ENCODE data around the gene TRIM29.
A peak's percentile ranks its signal among the peaks of the same experiment; 100 is the strongest.
"Not testable (repeated sequence)": the region's sequence is repeated elsewhere in the genome, so short reads cannot be mapped to it uniquely, and the experiment has no call there.

Gene TRIM29

GRCh38 chr11:120184371-120184945, 46.5 kb upstream of the TRIM29 start:
- no peak for DNase-seq (ENCODE audit: low read depth in 2 of 2)
- no peak overlapping the region for H3K4me3 ChIP-seq (replicated peaks in 1 of 2; ENCODE audit: low read depth in 2 of 2, low read length in 2 of 2)
- TF ChIP-seq CTCF (IDR thresholded peaks at IDR 0.05; ENCODE audit: low read depth, low read length): no peak

- no peak for DNase-seq (ENCODE audit: low read depth in 2 of 2)
- H3K4me3 ChIP-seq (replicated peaks in 1 of 2; ENCODE audit: low read depth in 2 of 2, low read length in 2 of 2): no peak overlapping the region
- TF ChIP-seq CTCF (IDR thresholded peaks at IDR 0.05; ENCODE audit: low read depth, low read length): no peak
These were observed 45.8 kb upstream of the TRIM29 start for GRCh38 chr11:120183701-120184141.

DNA sequence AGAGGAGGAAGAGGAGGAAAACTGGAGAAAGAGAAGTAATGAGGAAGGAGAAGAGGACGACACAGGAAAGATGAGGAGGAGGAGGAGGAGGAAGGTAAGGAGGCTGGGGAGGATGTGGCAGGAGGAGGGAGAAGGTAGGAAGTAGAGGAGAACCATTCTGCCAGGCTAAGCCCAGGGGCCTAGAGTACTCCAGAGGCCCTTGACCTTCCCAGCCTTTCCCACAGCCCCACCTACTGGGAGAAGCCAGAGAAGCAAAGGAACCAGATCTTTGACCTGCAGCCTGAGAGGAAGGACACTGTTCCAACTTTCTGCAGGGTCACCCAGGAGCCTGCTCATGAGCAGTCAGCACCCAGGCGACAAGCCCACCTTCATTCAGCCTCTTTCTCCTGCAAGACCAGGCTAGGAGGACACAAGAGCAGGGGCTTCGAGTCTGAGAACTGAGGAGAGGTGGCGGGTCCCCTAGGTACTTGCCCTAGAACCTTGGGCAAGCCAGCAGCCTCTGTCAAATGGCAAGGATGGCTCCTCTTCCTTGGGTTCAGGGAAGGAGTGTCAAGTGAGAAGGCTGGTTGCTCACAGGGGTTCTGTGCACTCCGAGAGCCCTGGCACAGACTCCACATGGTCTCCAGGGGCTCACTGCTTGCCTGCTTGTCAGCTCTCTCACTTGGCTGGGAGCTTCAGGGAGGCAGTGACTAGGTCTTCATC, 45.0 kb upstream of the TRIM29 start:
- peak; percentile 37 to 45 for DNase-seq (ENCODE audit: low read depth in 2 of 2)
- no peak overlapping the region for H3K4me3 ChIP-seq (replicated peaks in 1 of 2; ENCODE audit: low read depth in 2 of 2, low read length in 2 of 2)
- peak; percentile 44 for TF ChIP-seq CTCF (IDR thresholded peaks at IDR 0.05; ENCODE audit: low read depth, low read length)

GRCh38 chr11:120182372-120182771, 44.5 kb upstream of the TRIM29 start:
- no peak overlapping the region for H3K4me3 ChIP-seq (replicated peaks in 1 of 2; ENCODE audit: low read depth in 2 of 2, low read length in 2 of 2)
- no peak for TF ChIP-seq CTCF (IDR thresholded peaks at IDR 0.05; ENCODE audit: low read depth, low read length)
- no peak for DNase-seq (ENCODE audit: low read depth in 2 of 2)

DNA sequence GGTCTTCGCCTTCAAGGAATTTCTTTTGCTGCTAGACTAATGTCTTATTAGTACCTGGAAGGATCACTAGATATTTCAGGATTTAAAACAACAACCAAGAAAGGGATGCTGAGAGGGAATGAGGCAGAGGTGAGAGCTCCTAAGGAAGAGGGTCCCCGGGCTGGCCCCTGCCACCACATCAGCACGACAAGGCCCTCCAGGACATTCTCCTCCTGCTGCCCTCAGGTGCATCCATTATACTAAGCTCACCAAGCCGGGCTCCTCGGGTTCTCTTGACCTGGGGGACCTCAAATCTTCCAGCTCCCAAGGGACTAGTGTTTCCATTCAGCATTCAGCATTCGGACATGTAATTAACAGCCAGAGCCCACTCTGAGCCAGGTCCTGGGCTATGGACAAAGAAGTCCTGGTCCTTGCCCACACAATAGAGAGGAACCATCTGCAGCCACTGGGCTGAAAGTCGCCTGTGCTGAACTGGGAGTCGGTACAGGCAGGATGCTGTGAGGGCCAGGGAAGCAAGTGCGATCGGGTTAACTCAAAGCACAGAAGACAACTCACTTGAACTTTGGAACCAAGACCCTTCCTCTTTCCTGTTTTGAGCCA, 43.6 kb upstream of the TRIM29 start:
- no peak for TF ChIP-seq CTCF (IDR thresholded peaks at IDR 0.05; ENCODE audit: low read depth, low read length)
- no peak for DNase-seq (ENCODE audit: low read depth in 2 of 2)
- no peak overlapping the region for H3K4me3 ChIP-seq (replicated peaks in 1 of 2; ENCODE audit: low read depth in 2 of 2, low read length in 2 of 2)

DNA sequence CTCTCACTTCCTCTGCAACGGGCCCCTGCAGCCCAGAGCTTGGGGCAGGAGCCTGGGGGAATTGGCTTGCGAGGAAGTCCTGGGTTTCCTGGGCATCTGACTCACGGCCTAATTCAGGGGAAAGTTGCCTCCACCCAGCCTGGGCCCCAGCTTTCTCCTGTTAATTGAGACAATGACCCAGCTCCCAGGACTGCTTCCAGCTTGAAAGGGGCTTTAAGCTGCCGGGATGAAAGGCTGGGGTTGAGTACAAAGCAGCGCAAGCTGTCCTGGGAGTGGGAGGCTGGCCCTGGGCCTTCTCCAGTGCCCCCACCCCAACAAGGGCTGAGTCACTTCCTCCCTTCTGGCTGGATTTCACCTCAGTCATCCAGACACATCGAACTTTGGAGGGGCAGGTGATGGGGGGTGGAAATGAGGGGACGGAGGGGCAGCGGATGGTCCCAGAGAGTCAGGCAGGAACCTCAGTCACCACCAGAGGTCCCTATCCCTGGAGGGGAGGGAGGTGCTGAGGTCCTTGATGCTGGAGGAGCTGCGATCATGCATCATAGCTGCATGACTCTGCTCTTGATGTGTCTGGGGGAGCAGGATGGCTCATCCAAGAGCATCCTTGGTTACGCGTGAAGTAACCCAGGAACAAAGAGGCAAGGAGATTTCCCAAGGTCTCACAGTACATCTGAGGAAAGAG, 42.8 kb upstream of the TRIM29 start:
- no peak overlapping the region for H3K4me3 ChIP-seq (replicated peaks in 1 of 2; ENCODE audit: low read depth in 2 of 2, low read length in 2 of 2)
- TF ChIP-seq CTCF (IDR thresholded peaks at IDR 0.05; ENCODE audit: low read depth, low read length): peak; percentile 43
- DNase-seq (ENCODE audit: low read depth in 2 of 2): peak; percentile 56 to 79

DNA sequence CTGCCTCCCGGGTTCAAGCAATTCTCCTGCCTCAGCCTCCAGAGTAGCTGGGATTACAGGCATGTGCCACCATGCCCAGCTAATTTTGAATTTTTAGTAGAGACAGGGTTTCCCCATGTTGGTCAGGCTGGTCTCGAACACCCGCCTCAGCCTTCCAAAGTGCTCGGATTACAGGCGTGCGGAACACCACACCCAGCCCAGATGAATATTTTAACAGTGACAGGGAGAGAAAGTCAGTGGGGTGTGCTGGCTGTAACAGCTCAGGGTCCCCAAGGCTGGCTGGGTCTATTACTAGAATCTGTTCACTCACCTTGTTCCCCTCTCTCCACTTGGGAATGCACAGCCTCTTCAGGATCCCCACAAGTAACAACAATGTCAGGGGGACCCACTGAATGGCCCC, 42.1 kb upstream of the TRIM29 start:
- DNase-seq (ENCODE audit: low read depth in 2 of 2); H3K4me3 ChIP-seq (replicated peaks in 1 of 2; ENCODE audit: low read depth in 2 of 2, low read length in 2 of 2): not testable (repeated sequence)
